HG03039 (cell line): ENCODE measurements around the gene CREG1.

Source experiments
- ATAC-seq: cut with Tn5 transposase; IDR thresholded peaks from one replicate; pipeline ENCODE4 v1.9.1; 2021; ENCODE audit warnings: mild to moderate bottlenecking, moderate library complexity; ENCODE audit not compliant: unreplicated experiment

The CREG1 gene

DNA sequence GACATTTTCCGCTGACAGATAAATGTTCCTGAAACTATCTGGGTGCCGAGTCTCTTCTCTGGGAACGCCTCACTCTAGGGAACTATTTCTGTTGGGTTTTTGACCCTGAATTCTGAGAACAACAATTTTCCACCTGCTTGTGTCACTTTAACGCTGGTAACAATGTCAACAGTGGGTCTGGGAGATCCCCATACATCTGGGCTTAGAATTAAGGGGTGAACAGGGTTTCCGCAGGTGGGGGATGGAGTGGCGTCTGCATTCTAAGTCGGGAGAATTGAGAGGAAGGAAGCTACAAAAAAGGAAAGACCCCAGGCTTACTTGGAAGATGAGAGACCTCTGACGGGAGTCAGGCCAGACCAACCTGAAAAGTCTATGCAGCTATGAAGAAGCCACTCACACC lies 44.0 kb downstream of the CREG1 start:
- ATAC-seq, result no peak

DNA sequence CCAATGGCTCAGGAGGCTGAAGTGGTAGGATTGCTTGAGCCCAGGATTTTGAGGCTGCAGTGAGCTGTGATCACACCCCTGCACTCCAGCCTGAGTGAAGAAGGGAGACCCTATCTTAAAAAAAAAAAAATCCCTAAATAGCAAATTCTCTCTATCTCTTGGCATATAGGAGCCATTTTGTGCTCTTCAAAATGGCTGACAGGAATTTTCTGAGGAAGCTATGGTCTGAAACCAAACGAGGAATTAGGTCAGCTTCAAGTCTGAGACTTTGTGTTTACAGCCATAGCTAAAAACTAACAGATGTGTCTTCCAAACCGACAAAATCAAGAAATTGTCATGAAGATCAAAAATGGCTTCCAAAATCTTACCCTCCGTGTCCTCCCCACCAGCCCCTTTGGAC lies 45.8 kb downstream of the CREG1 start:
- ATAC-seq, result no peak

DNA sequence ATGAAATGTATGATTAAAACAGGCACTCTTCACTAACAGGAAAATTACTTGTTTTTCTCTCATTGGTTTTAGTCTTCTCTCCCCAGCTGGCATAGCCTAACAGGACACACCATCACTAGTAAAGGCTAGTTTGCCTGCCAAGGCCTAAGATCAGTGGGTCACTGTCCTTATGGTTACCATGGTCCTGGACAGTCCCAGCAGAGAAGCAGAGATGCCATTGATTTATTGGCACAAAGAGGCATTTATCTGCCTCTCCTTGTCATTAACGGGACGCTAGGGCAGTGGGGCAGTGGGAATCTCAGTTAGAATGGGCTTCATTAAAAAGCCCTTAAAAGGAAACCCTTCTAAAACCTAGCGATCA lies 49.1 kb downstream of the CREG1 start:
- ATAC-seq, result no peak

DNA sequence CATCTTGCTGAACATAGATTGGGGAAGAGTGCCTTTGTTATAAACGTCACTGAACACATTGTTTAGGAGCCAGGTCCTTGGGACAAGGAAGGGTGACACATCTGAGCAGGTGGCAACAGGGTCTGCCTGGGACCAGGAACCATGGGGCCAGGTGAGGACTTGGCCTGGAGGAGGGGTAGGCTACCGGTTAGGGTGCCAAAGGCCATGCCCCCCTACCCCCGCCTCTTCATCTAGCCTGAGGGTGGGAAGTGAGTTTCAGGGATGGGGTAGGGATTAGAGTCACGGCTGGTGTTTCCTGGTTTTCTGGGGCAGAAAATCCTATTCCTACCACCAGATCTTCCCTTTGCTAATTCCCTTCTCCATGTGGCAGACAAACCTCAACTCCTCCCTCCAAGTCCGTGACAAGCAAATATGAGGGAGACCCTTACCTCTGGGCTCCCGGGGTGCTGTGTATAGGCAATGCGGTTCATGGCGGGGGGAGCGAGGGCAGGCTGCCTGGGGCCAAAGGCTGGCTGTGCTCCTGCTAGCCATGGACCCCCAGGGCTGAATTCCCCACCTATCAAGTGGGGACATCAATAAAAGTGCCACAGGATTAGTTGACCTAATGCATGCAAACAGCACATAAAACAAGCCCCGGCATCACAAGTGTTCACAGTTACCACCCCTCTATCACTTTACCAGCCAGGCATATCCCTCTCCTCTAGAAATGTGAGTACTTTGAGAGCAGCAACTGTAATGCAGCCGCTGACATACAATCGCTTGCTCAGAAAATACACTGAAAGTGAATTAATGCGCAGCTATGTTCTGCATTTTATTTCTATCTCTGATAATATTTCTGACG lies 49.7 kb downstream of the CREG1 start:
- ATAC-seq, result no peak

DNA sequence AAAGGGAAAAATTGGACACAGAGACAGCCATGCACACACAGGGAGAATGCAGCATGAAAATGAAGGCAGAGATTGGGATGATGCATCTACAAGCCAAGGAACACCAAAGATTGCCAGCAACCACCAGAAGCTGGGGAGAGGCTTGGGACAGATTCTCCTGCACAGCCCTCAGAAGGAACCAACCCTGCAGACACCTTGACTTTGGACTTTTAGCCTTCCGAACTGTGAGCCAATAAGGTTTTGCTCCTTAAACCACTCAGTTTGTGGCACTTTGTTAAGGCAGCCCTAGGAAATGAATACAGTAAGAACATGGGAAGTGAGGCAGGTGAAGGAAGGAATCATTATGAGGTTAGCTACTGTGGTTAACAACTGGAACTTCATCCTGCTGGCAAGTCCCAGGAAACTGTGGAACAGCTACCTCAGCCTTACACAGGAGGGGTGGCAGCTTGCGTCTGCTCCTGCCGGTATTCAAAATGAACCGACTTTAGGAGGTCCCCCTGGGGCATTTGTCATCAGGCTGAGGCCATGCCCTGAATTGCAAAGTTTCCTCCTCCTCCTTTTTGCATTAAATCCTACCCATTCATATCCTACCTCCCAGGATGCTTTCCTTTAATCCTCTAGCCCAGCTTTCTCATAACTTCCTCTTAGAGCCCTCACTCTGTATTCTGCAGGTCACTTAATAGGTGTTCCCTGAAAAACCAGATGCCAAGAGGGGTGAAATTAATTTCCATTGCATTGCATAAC lies 50.7 kb downstream of the CREG1 start:
- ATAC-seq, result no peak

DNA sequence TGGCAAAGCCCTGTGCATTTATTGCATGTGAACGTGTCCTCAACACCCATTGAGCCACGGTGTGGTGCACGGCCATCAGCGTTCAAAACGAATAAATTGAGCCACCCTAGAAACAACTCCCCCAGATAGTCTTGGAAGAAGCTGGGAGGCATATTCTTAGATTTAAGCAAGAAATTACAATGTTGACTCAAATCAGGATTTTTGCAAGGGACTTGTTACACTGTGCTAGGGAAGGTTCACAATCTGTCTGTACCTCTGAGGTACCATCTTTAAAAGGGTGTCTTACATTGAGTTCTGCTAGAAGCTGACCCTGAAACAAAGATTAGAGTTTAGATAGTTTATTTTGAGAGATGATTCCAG lies 51.4 kb downstream of the CREG1 start:
- no peak for ATAC-seq

DNA sequence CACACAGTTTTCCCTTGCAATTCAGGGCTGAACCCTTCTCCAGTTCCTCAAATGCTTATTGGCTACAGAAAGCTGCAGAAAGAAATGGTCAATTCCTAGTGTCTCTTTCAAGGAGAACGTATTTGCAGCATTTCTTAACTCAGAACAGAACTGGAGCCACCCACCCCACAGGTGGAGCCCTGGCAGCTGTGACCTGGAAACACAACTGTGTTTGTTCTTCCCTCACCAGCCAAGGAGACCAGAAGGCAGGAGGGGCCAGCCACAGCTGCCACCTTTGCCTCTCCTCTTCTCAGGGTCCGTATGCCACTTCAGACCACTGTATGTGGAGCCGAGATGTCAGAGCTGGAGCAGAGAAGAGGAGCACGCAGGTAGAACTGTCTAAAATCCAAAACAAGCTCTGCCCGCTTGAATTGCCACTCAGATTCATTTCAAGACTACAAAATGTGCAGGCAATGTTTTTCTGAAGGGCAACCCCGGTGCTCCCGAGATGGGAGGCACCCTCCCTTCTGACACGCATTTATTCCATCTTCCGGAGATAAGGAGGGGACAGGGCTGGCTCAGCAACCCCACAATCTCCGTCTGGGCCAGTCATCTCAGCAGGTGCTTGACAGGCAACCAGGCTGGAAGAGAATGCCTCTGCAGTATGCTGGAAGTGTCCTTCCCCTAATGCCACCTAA lies 51.9 kb downstream of the CREG1 start:
- ATAC-seq, result no peak

DNA sequence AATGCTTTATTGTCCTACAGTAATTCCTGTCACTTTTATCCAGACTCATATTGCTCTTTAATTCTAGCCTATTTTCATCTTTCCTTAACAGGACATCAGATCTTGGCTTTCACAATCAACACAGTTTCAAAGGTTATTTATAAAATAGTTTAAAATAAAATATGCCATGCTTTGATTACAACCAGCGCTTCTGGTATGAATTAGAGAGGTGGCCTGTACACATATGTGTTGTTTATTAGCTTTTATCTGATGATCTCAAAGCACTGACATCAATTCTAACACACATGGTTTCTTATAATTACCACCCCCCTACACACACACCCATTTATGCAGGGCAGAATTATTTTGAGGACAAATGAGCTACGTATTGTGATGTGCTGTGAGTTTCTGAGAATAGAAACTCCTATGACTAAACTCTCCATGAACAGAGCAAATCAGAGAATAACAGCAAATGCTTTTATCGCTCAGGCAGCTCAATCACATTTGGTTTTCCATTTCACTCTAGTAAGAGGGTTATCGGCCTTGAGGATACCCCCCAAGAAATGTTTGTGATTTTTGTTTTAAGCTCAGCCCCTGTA lies 53.2 kb downstream of the CREG1 start:
- ATAC-seq, result no peak

DNA sequence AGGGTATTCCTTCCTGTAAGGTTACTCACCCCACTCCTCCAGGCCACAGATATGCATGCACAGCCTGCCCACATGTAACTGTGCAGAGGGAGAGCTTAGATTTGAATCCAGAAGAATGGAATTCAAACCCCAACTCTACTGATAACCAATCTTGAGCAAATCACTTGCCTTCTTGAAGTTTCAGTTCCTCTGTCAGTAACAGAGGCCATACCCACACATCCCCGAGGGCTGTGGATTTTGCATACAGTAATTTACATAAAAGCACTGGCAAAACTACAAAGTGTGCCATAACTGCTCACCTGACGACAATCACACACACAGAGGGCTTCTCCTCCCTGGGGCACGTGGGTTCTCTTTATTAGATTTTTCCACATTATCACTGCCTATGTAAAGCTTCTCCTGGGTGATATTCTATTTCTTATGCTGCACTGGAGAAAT lies 53.9 kb downstream of the CREG1 start:
- peak; percentile 93 for ATAC-seq

DNA sequence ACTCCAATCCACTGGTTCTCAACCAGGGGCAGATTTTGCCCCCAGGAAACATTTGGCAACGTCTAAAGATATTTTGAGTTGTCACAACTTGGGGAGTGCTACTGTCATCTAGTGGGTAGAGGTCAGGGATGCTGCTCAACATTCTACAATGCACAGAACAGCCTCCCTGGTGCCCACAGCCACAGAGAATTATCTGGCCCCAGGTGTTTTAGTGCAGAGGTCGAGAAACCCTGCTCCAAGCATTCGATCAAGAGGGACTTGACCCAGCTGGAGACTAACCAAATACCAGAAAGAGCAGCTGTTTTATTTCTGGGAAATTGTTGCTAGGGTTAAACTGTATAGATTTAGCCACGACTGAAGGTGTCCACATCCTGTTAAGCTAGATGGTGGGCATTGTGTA lies 54.5 kb downstream of the CREG1 start:
- ATAC-seq, result no peak

DNA sequence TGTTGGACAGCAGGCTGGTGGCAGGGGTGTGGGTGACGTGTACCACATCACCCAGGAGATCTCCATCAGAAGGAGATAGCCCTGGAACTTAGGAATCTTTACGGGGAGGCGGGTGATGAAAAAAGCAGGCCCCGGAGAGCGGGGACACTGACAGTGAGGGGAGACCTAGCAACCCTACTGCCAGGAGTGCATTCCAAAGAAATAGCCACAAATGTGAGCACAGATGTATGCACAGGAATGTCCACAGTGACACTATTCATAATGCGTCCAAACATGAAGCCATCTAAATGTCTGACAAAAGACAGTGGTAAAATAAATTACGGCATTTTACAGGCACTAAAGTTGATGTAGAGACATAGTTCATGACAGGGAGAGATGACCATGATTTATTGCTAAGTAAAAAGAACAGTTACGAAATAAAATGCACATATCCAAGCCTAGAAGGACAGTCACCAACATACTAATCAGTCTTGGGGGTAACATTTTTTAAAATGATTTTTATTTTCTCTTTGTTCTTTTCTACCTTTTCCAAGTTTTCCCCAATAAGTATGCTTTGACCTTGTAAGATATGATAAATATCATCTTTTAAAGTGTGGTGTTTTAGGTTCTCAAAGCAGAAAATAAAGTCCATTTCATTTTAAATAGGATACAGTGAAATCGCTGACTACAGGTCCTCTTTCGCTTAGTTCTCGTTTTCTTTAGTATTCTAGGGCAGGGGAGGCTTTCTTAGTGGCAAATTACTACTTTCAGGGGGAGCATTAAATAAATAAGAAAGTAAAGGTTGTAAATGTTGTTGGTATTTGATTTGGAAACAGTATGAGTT lies 56.6 kb downstream of the CREG1 start:
- ATAC-seq, result no peak

DNA sequence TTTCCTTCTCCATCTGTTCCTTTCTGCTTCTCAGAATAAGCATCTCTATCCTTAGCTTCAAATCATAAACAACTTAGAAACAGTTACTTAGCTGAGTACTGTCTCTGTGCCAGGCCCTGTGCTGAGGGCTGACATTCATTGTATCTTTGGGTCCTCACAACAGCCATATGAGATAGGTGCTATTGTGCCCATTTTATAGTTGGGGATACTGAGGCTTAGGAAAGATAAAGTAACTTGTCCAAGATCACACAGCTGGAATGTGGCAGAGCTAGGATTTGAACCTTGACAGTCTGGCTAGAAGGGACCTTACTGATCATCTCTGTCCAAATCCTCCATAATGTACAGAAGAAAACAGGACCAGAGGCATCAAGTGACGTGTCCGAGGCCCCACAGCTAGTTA lies 60.2 kb downstream of the CREG1 start:
- no peak for ATAC-seq

DNA sequence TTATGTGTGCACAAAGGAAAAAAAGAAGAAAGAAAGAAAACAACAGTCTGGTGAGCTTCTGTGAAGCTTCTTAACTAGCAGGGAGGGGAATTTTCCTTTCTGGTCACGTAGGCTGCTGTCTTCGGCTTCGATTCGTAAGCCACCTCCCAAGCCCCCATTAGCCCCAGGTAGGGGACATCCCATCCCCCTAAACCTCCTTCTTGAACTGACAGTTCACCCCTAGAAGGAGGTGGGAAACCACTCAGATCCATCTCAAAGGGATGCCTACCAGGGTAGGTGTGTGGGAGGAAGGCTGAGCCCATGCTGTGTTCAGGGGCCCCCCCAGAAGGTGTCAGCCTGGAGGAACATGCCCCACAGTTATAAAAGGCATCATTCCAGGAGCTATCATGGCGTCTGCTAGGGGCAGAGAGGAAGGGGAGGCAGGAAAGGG lies 61.1 kb downstream of the CREG1 start:
- ATAC-seq, result no peak

DNA sequence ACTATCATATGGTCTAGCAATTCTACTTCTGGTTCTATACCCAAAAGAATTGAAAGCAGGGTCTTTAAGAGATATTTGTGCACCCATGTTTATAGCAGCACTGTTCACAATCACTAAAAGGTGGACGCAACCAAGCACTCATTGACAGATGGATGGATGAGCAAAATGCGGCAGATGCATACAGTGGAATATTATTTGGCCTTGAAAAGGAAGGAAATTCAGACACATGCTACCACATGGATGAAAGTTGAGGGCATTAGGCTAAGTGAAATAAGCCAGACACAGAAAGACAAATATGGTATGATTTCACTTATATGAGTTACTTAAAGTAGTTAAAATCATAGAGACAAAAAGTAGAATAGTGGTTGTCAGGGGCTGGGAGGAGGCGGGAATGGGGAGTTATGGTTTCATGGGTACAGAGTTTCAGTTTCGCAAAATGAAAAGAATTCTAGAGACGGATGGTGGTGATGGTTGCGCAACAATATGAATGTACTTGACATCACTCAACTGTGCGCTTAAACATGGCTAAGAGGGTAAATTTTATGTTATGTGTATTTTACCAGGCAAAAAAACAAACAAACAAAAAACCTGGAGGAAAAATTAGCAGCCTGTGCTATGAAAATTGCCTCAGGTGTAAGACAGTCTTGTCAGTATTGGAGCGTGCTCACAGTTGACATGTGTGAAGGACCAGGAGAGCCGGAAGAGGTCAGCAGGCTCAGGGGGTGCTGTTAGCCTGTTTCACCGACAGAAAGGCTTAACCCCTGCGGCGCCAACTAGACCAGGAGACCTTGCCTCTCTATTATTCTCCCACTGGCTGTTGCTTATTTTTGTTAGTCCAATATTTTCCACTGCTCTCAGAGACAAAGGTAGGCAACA lies 61.7 kb downstream of the CREG1 start:
- no peak for ATAC-seq
